Measurements from ENCODE around the gene HMCN2.

HMCN2 gene

DNA sequence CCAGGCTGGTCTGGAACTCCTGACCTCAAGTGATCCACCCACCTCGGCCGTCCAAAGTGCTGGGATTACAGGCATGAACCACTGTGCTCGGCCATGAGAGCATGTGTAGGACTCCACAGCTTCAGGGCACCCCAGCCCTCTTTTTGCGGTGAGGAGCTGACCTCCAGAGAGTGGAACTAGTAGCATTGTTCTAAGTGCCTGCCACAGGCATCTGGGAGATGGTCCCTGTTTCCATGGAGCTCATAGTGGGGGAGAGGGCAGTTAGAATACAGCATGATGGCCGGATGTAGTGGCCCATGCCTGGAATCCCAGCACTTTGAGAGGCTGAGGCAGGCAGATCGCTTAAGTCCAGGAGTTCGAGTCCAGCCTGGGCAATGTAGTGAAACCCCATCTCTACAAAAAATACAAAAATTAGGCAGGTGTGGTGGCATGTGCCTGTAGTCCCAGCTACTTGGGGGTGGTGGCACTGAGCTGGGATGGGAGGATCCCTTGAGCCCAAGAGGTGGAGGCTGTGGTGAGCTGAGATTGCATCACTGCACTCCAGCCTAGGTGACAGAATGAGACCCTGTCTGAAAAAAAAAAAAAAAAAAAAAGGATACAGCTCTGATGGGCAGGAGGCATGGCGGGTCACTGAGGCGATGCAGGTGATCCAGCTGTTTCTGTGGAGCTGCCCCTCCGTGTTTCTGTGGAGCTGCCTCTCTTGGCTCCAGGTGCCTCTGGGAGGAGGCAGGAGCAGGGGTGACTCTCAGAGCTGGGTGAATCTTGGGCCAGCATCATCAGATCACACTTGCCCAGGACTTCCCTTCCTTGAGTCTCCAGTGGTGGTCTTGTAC, 183.4 kb downstream of the HMCN2 start:
- peaks cover 7% of the 10 kb centered on the region; the same call in 1 of the 2 replicates for H3K27me3 ChIP-seq
- peaks cover 26% of the 10 kb centered on the region; the same call in 1 of the 2 replicates for H4K20me1 ChIP-seq
- peak overlapping the region; percentile 69; the same call in 1 of the 2 replicates for H3K9ac ChIP-seq
- H3K4me2 ChIP-seq = peak overlapping the region; percentile 98
- peaks cover 79% of the 10 kb centered on the region for H3K4me1 ChIP-seq
- peaks cover 9% of the 10 kb centered on the region; the same call in 1 of the 2 replicates for H3K36me3 ChIP-seq
- TF ChIP-seq Cebpa-rat (IDR thresholded peaks at IDR 0.05) = no peak
- H3K27ac ChIP-seq = peak overlapping the region; percentile 80
- no peak overlapping the region for H3K4me3 ChIP-seq
- H3K9me3 ChIP-seq = no peaks in the 10 kb centered on the region

DNA sequence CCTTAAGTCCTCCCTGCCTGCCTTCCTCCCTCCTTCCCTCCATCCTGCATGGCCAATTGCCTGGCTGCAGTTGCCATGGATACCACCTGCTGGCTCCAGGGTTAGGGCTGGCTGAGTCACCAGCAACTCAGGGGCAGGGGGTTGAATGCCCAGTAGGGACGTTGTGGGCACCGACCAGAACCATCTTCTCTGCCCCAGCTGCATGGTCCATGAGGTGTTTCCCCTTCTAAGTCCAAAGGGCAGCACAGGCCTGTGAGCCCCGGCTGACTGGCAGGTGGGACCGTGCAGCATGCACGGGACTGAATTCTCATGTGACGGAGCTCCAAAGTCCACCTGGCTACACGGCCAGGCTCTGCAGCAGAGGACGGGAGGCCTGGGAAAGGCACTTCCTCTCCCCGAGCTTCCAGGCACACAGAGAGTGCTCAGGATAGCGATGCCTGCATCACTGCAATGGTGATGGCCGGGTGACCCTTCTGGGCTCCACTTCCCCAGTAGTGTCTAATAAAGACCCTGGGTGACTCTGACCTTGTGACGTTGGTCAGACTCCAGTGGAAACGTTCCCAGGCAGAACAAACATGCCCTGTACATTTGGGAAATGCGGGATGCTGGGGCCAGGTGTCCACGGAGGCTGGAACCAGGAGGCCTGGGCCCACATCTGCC, 184.9 kb downstream of the HMCN2 start:
- H3K4me2 ChIP-seq = peak overlapping the region; percentile 41; the same call in 1 of the 2 replicates
- no peaks in the 10 kb centered on the region for H3K27me3 ChIP-seq
- peaks cover 12% of the 10 kb centered on the region; the same call in 1 of the 2 replicates for H3K36me3 ChIP-seq
- H3K9me3 ChIP-seq = no peaks in the 10 kb centered on the region
- H3K4me1 ChIP-seq = peaks cover 69% of the 10 kb centered on the region
- H4K20me1 ChIP-seq = peaks cover 31% of the 10 kb centered on the region; the same call in 1 of the 2 replicates
- no peak overlapping the region for H3K27ac ChIP-seq
- no peak for TF ChIP-seq Cebpa-rat (IDR thresholded peaks at IDR 0.05)
- H3K4me3 ChIP-seq = no peak overlapping the region
- H3K9ac ChIP-seq = no peak overlapping the region

DNA sequence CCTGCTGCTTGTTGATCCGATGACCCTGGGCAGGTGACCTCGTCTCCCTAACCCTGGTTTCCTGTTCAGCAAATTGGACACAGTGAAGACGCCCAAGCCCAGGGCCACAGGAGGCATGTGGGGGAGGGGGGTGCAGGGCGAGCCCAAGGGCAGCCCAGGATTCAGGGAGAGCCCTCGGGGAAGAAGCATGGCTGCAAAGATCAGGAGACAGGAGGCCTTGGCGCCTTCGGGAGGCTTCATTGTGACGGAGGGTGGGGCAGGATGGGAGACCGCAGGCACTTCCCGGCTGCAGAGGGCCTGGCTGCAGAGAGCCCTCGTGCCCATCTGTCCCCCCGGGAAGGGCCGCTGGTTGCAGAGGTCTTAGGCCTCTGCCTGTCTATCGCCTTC, 185.4 kb downstream of the HMCN2 start:
- H3K4me2 ChIP-seq = peak overlapping the region; percentile 41

DNA sequence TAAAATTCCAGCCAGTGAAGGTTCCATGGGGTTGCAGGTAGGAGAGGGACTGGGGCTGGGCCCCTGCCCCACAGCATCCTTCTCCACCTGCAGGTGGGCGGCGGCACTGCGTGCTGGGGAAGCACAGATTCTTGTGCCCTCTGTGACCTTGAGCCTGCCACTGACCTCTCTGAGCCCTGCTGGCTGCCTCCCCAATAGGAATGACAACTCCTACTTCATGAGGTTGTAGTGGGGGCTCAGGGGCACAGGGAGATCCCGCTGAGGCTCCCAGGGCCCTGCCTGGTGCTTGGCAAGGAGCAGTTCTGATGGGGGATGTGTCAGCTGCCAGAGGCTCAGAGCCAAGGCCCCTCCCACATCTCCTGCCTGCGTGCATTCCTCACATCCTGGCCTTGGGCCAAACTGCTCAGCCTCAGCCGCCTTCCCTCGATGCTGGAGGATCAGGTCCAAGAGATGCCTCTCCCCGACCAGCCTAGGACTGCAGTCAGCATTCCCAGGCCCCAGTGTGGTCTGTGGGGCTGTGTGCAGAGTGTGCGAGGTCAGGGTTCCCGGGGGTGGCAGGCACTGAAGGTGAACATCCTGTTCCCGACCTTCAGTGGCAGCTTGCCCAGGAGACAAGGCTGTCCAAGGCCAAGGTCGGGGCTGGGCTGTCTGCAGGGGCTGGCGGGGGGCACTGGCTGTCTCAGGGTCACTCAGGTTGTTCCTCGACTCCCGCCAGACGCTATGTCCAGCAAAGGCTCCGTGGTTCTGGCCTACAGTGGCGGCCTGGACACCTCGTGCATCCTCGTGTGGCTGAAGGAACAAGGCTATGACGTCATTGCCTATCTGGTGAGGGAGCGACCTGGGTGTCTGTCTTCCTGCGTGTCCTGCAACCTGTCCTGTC, 186.2 kb downstream of the HMCN2 start:
- no peaks in the 10 kb centered on the region for H3K27me3 ChIP-seq
- no peak overlapping the region for H3K4me3 ChIP-seq
- peak overlapping the region; percentile 41 for H3K4me2 ChIP-seq
- peaks cover 31% of the 10 kb centered on the region; the same call in 1 of the 2 replicates for H4K20me1 ChIP-seq
- no peak overlapping the region for H3K27ac ChIP-seq
- peaks cover 56% of the 10 kb centered on the region for H3K4me1 ChIP-seq
- peaks cover 12% of the 10 kb centered on the region; the same call in 1 of the 2 replicates for H3K36me3 ChIP-seq
- no peak for TF ChIP-seq Cebpa-rat (IDR thresholded peaks at IDR 0.05)
- no peaks in the 10 kb centered on the region for H3K9me3 ChIP-seq
- H3K9ac ChIP-seq = no peak overlapping the region

More for the DNA sequence above, 185.4 kb downstream of the HMCN2 start:
- H3K9ac ChIP-seq = no peak overlapping the region
- H3K4me3 ChIP-seq = no peak overlapping the region
- no peak overlapping the region for H3K27ac ChIP-seq
- peaks cover 31% of the 10 kb centered on the region; the same call in 1 of the 2 replicates for H4K20me1 ChIP-seq
- no peak for TF ChIP-seq Cebpa-rat (IDR thresholded peaks at IDR 0.05)
- H3K27me3 ChIP-seq = no peaks in the 10 kb centered on the region
- H3K4me1 ChIP-seq = peaks cover 64% of the 10 kb centered on the region
- H3K36me3 ChIP-seq = peaks cover 12% of the 10 kb centered on the region; the same call in 1 of the 2 replicates
- no peaks in the 10 kb centered on the region for H3K9me3 ChIP-seq

DNA sequence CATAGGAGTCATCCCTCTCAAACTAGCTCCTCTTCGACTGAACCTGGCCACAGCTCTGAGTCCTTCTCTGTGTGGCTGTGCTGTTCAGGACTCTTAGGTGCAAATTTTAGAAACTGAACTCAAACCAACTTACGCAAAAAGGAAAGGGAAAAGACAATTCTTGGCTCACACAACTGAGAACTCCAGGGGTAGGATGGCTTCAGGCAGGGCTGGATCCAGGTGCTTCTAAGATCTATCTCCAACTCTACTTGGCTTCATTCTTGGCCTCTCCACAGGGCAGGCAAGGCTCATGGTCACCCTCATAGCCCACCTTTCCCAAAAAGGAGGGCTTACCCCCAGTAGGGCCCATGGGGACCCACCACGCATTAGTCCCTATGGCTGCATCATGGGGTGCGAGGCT, 187.3 kb downstream of the HMCN2 start:
- no peak overlapping the region for H3K9ac ChIP-seq
- H4K20me1 ChIP-seq = peaks cover 31% of the 10 kb centered on the region; the same call in 1 of the 2 replicates
- H3K27me3 ChIP-seq = no peaks in the 10 kb centered on the region
- no peak overlapping the region for H3K4me2 ChIP-seq
- H3K36me3 ChIP-seq = peaks cover 12% of the 10 kb centered on the region; the same call in 1 of the 2 replicates
- no peaks in the 10 kb centered on the region for H3K9me3 ChIP-seq
- H3K4me1 ChIP-seq = peaks cover 45% of the 10 kb centered on the region
- no peak overlapping the region for H3K4me3 ChIP-seq
- H3K27ac ChIP-seq = no peak overlapping the region
- TF ChIP-seq Cebpa-rat (IDR thresholded peaks at IDR 0.05) = no peak

DNA sequence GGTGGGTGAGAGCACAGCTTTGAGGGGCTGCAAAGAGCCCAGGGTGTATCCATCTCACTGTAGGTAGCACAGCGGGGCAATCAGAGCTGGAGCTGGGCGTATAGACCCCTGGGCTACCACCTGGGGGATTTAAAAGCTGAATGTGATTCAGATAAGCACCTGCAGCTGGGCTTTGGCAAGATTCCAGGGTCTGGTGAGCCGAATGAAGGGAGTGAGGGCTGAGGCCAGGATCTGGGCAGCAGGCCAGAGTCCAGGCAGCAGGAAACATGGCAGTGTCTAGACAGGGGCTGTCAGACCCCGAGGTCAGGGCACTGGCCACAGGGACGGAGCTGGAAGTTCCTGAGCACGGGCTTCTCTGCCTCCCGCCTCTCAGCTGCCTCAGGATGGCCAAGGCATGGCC, 187.9 kb downstream of the HMCN2 start:
- Histone ChIP-seq H3K4me3 (no peak overlapping the region), H3K9ac (no peak overlapping the region), H3K9me3 (no peaks in the 10 kb centered on the region), H3K36me3 (peaks cover 15% of the 10 kb centered on the region; the same call in 1 of the 2 replicates), H3K4me1 (peaks cover 39% of the 10 kb centered on the region), H3K27me3 (no peaks in the 10 kb centered on the region), H3K4me2 (no peak overlapping the region), H3K27ac (no peak overlapping the region), H4K20me1 (peaks cover 33% of the 10 kb centered on the region; the same call in 1 of the 2 replicates)
- no peak for TF ChIP-seq Cebpa-rat (IDR thresholded peaks at IDR 0.05)

DNA sequence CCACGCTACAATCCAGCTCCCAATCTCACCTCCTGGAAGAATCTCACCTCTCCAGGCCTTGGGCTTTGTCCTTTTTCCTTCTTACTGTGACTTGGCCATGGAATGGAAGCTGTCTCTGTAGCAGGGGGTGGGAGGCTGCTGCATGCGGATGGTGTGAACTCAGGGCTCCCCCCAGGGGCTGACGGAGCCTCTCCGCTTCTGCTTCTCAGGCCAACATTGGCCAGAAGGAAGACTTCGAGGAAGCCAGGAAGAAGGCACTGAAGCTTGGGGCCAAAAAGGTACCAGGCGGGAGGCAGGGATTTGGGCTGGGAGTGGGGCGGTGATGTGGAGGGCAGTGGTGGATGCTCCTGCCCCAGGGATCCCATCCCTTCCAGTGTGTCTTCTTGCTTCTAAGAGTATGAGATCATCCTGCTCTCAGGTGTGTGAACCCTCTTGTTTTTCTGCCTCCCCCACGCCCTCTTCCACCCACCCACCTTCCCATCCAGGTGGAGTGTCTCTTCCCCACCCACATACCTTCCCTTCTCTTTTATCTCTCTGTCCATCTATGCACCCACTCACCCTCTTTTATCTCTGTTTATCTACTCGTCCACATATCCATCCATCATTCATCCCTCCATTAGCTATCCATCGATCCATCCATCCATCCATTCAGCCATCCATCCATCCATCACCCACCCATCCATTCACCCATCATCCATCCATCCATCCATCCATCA, 188.7 kb downstream of the HMCN2 start:
- no peak for TF ChIP-seq Cebpa-rat (IDR thresholded peaks at IDR 0.05)
- Histone ChIP-seq H3K36me3 (peaks cover 22% of the 10 kb centered on the region; the same call in 1 of the 2 replicates), H3K4me3 (no peak overlapping the region), H3K4me1 (peaks cover 31% of the 10 kb centered on the region), H3K9me3 (no peaks in the 10 kb centered on the region), H3K4me2 (no peak overlapping the region), H3K27me3 (no peaks in the 10 kb centered on the region), H3K27ac (no peak overlapping the region), H4K20me1 (peaks cover 39% of the 10 kb centered on the region; the same call in 1 of the 2 replicates), H3K9ac (no peak overlapping the region)

DNA sequence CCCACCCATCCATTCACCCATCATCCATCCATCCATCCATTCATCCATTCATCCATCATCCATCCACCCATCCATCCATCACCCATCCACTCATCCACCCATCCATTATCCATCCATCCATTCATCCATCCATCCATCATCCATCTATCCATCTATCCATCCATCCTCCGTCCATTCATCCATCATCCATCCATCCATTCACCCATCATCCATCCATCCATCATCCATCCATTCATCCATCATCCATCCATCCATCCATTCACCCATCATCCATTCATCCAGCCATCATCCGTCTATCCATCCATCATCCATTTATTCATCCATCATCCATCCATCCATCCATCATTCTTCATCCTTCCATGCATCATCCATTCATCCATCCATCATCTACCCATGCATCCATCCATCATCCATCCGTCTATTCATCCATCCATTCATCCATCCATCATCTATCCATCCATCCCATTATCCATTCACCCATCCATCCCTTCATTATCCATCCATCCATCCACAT, 189.3 kb downstream of the HMCN2 start:
- Histone ChIP-seq H3K4me3 (no peak overlapping the region), H3K4me1 (peaks cover 25% of the 10 kb centered on the region), H3K4me2 (no peak overlapping the region), H4K20me1 (peaks cover 42% of the 10 kb centered on the region; the same call in 1 of the 2 replicates), H3K9ac (no peak overlapping the region), H3K27ac (no peak overlapping the region), H3K27me3 (no peaks in the 10 kb centered on the region), H3K36me3 (peaks cover 22% of the 10 kb centered on the region; the same call in 1 of the 2 replicates), H3K9me3 (no peaks in the 10 kb centered on the region)
- TF ChIP-seq Cebpa-rat (IDR thresholded peaks at IDR 0.05) = no peak

Measured in BLaER1 (cell line).